HepG2 (cell line): ENCODE data around the gene INHA. TPM values are rescaled to one million over a fixed set of nuclear protein-coding genes. Genes with fewer than 3 reads are reported as not detected.

Experiments
- CCAR2 ChIP-seq: fragments of 200-400 bp; formaldehyde crosslinking; optimal IDR thresholded peaks from 2 replicates; pipeline ENCODE3; 2018; ENCODE audit warnings: low read depth, mild to moderate bottlenecking, low read length, moderate library complexity
- KDM6A ChIP-seq: IDR thresholded peaks from 2 replicates; pipeline ENCODE4 v1.6.1; 2016; ENCODE audit warnings: low read depth
- MTF1 ChIP-seq: sonication (generic); formaldehyde crosslinking; IDR thresholded peaks from 2 replicates; pipeline ENCODE4 v1.5.0; 2020; ENCODE audit warnings: missing genetic modification reagents
- PAX8 ChIP-seq: sonication (generic); formaldehyde crosslinking; IDR thresholded peaks from 2 replicates; pipeline ENCODE4 v1.8.0; 2022; ENCODE audit warnings: mild to moderate bottlenecking, missing genetic modification reagents, borderline replicate concordance
- SNAPC2 ChIP-seq: sonication (generic); formaldehyde crosslinking; IDR thresholded peaks from 2 replicates; pipeline ENCODE4 v1.8.1; 2022; ENCODE audit warnings: mild to moderate bottlenecking, missing genetic modification reagents
- SRY ChIP-seq: sonication (generic); formaldehyde crosslinking; IDR thresholded peaks from 2 replicates; pipeline ENCODE4 v1.8.0; 2022; ENCODE audit warnings: mild to moderate bottlenecking, missing genetic modification reagents
- TOE1 ChIP-seq: sonication (generic); formaldehyde crosslinking; IDR thresholded peaks from 2 replicates; pipeline ENCODE4 v1.4.0; 2020; ENCODE audit warnings: mild to moderate bottlenecking, missing genetic modification reagents
- ZIK1 ChIP-seq: sonication (generic); formaldehyde crosslinking; IDR thresholded peaks from 2 replicates; pipeline ENCODE4 v1.5.0; 2020; ENCODE audit warnings: mild to moderate bottlenecking, low read depth, missing genetic modification reagents, borderline replicate concordance
- ZKSCAN5 ChIP-seq: sonication (generic); formaldehyde crosslinking; IDR thresholded peaks from 2 replicates; pipeline ENCODE4 v1.5.1; 2020; ENCODE audit warnings: mild to moderate bottlenecking, missing genetic modification reagents
- ZNF441 ChIP-seq: sonication (generic); formaldehyde crosslinking; IDR thresholded peaks from 2 replicates; pipeline ENCODE4 v1.7.0; 2021; ENCODE audit warnings: missing genetic modification reagents, borderline replicate concordance
- ZNF446 ChIP-seq: sonication (generic); formaldehyde crosslinking; IDR thresholded peaks from 2 replicates; pipeline ENCODE4 v1.5.0; 2020; ENCODE audit warnings: mild to moderate bottlenecking, missing genetic modification reagents
- ZNF850 ChIP-seq: sonication (generic); formaldehyde crosslinking; conservative IDR thresholded peaks from 2 replicates; pipeline ENCODE4 v1.9.0; 2021; ENCODE audit warnings: mild to moderate bottlenecking, missing genetic modification reagents
- ZNF878 ChIP-seq: sonication (generic); formaldehyde crosslinking; IDR thresholded peaks from 2 replicates; pipeline ENCODE4 v1.8.1; 2023; ENCODE audit warnings: mild to moderate bottlenecking, missing genetic modification reagents, moderate library complexity
- ZSCAN12 ChIP-seq: sonication (generic); formaldehyde crosslinking; IDR thresholded peaks from 2 replicates; pipeline ENCODE4 v1.9.0; 2021; ENCODE audit warnings: mild to moderate bottlenecking, missing genetic modification reagents
- polyA plus RNA-seq, 8 experiments: library from polyadenylated mRNA; depleted of rRNA in 3 of 8; stranded (reverse) in 7 of 8; unstranded in 1 of 8; fragments of >200 nt; fragmentation: Illumina TruSeq in 4 of 8; extraction: Trizol in 4 of 8; gene quantifications; 2 replicates each; pipeline versions ENCODE4 v1.2.1 to v1.2.3, GENCODE V29; 2011 to 2016; ENCODE audit warnings: low read depth in 4 of 8, missing spikeins in 1 of 8, mixed read lengths in 1 of 8; ENCODE audit not compliant: insufficient read depth in 1 of 8
- total RNA-seq, 5 experiments: library from RNA; depleted of rRNA; stranded (reverse); fragments of >200 nt; fragmentation: Illumina TruSeq; extraction: Trizol; gene quantifications; 2 replicates each; pipeline ENCODE4 v1.2.3, GENCODE V29; 2016; ENCODE audit warnings: low read depth in 1 of 5
- TF ChIP-seq, protein P1 (sequence below): sonication (generic); formaldehyde crosslinking; IDR thresholded peaks from 2 replicates; pipeline ENCODE4 v1.4.0; 2020; ENCODE audit warnings: missing genetic modification reagents, borderline replicate concordance
- TF ChIP-seq, protein P2 (sequence below): IDR thresholded peaks from 2 replicates; pipeline ENCODE4 v1.6.1; 2016; ENCODE audit warnings: low read depth, control low read depth
- TF ChIP-seq, protein P3 (sequence below): sonication (generic); formaldehyde crosslinking; IDR thresholded peaks from 2 replicates; pipeline ENCODE4 v1.5.0; 2020; ENCODE audit warnings: missing genetic modification reagents, mild to moderate bottlenecking, borderline replicate concordance
- TF ChIP-seq, protein P4 (sequence below): sonication (generic); formaldehyde crosslinking; IDR thresholded peaks from 2 replicates; pipeline ENCODE4 v1.5.1; 2020; ENCODE audit warnings: mild to moderate bottlenecking, missing genetic modification reagents, moderate library complexity

The INHA gene
- total and polyA plus RNA-seq, 2 of the 13 experiments (the other 11 are each of a cell fraction or from before 2014, with no cell fraction given): 4.1 to 15.2 TPM

DNA sequence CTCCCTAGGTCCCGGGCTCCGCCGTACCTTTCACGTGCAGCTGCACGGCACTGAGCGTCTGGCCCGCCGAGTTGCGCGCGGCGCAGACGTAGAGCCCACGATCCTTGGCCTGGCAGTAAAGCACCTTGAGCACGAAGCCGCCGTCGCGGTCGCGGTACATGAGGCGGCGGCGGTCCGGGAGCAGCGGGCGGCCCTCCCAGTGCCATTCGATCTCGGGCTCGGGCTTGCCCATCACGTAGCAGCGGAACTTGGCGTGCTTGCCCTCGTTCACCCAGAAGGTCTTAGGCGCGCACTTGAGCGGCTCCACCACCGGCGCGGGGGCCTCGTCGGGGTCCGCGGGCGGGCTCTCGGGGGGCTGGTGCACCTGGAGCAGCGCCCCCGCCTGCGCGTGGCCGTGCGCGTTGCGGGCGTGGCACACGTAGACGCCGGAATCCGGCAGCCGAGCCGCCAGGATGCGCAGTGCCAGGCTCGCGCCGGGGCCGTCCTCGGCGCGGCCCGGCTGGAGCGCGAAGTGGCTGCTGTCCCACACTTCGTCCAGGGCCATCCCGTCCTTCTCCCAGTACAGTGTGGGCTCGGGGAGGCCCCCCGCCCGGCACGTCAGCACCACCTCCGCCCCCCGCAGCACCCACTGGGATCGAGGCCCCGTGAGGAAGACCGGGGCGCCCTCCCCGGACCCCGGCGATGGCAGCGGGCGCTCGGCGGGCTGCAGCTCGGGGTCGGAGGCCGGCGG lies 1.8 kb upstream of the INHA start (continued):
- TF ChIP-seq, protein P1, sequence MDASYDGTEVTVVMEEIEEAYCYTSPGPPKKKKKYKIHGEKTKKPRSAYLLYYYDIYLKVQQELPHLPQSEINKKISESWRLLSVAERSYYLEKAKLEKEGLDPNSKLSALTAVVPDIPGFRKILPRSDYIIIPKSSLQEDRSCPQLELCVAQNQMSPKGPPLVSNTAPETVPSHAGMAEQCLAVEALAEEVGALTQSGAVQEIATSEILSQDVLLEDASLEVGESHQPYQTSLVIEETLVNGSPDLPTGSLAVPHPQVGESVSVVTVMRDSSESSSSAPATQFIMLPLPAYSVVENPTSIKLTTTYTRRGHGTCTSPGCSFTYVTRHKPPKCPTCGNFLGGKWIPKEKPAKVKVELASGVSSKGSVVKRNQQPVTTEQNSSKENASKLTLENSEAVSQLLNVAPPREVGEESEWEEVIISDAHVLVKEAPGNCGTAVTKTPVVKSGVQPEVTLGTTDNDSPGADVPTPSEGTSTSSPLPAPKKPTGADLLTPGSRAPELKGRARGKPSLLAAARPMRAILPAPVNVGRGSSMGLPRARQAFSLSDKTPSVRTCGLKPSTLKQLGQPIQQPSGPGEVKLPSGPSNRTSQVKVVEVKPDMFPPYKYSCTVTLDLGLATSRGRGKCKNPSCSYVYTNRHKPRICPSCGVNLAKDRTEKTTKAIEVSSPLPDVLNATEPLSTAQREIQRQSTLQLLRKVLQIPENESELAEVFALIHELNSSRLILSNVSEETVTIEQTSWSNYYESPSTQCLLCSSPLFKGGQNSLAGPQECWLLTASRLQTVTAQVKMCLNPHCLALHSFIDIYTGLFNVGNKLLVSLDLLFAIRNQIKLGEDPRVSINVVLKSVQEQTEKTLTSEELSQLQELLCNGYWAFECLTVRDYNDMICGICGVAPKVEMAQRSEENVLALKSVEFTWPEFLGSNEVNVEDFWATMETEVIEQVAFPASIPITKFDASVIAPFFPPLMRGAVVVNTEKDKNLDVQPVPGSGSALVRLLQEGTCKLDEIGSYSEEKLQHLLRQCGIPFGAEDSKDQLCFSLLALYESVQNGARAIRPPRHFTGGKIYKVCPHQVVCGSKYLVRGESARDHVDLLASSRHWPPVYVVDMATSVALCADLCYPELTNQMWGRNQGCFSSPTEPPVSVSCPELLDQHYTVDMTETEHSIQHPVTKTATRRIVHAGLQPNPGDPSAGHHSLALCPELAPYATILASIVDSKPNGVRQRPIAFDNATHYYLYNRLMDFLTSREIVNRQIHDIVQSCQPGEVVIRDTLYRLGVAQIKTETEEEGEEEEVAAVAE: no peak
- TF ChIP-seq PAX8 (CRISPR knock-in tag) (no peak), ZNF878 (CRISPR knock-in tag) (no peak), KDM6A (CRISPR knock-in tag) (no peak), ZNF446 (CRISPR knock-in tag) (0 out of 2 replicates have a peak, but pooled peaks have one; percentile 12), ZNF850 (CRISPR knock-in tag) (0 out of 2 replicates have a peak, but pooled peaks have one; percentile 30), ZIK1 (CRISPR knock-in tag) (no peak), CCAR2 (no peak), SNAPC2 (CRISPR knock-in tag) (peak; percentile 23; the same call in 1 of the 2 replicates), MTF1 (CRISPR knock-in tag) (no peak), TOE1 (CRISPR knock-in tag) (no peak), SRY (CRISPR knock-in tag) (peak; percentile 21; the same call in 1 of the 2 replicates), ZSCAN12 (CRISPR knock-in tag) (no peak), ZNF441 (CRISPR knock-in tag) (no peak), ZKSCAN5 (CRISPR knock-in tag) (no peak)
- TF ChIP-seq, protein P2, sequence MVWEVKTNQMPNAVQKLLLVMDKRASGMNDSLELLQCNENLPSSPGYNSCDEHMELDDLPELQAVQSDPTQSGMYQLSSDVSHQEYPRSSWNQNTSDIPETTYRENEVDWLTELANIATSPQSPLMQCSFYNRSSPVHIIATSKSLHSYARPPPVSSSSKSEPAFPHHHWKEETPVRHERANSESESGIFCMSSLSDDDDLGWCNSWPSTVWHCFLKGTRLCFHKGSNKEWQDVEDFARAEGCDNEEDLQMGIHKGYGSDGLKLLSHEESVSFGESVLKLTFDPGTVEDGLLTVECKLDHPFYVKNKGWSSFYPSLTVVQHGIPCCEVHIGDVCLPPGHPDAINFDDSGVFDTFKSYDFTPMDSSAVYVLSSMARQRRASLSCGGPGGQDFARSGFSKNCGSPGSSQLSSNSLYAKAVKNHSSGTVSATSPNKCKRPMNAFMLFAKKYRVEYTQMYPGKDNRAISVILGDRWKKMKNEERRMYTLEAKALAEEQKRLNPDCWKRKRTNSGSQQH: 0 out of 2 replicates have a peak, but pooled peaks have one; percentile 62
- TF ChIP-seq, protein P3, sequence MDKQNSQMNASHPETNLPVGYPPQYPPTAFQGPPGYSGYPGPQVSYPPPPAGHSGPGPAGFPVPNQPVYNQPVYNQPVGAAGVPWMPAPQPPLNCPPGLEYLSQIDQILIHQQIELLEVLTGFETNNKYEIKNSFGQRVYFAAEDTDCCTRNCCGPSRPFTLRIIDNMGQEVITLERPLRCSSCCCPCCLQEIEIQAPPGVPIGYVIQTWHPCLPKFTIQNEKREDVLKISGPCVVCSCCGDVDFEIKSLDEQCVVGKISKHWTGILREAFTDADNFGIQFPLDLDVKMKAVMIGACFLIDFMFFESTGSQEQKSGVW: no peak
- TF ChIP-seq, protein P4, sequence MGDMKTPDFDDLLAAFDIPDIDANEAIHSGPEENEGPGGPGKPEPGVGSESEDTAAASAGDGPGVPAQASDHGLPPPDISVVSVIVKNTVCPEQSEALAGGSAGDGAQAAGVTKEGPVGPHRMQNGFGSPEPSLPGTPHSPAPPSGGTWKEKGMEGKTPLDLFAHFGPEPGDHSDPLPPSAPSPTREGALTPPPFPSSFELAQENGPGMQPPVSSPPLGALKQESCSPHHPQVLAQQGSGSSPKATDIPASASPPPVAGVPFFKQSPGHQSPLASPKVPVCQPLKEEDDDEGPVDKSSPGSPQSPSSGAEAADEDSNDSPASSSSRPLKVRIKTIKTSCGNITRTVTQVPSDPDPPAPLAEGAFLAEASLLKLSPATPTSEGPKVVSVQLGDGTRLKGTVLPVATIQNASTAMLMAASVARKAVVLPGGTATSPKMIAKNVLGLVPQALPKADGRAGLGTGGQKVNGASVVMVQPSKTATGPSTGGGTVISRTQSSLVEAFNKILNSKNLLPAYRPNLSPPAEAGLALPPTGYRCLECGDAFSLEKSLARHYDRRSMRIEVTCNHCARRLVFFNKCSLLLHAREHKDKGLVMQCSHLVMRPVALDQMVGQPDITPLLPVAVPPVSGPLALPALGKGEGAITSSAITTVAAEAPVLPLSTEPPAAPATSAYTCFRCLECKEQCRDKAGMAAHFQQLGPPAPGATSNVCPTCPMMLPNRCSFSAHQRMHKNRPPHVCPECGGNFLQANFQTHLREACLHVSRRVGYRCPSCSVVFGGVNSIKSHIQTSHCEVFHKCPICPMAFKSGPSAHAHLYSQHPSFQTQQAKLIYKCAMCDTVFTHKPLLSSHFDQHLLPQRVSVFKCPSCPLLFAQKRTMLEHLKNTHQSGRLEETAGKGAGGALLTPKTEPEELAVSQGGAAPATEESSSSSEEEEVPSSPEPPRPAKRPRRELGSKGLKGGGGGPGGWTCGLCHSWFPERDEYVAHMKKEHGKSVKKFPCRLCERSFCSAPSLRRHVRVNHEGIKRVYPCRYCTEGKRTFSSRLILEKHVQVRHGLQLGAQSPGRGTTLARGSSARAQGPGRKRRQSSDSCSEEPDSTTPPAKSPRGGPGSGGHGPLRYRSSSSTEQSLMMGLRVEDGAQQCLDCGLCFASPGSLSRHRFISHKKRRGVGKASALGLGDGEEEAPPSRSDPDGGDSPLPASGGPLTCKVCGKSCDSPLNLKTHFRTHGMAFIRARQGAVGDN (CRISPR knock-in tag): peak; percentile 94
